VCaP (cell line): ENCODE results near the gene IL3.

Experiments used
- H3K27ac ChIP-seq: fragments of 450-650 bp; 2 replicates; pipeline ENCODE4 v1.5.1; 2017
- CTCF ChIP-seq: fragments of 450-650 bp; conservative IDR thresholded peaks from 2 replicates; pipeline ENCODE4 v1.5.1; 2017; ENCODE audit warnings: mild to moderate bottlenecking, moderate library complexity

Gene IL3

GRCh38 chr5:132074772-132075718 lies 14.6 kb downstream of the IL3 start:
- no peak for TF ChIP-seq CTCF
- H3K27ac ChIP-seq, result no peak overlapping the region

GRCh38 chr5:132075719-132076077 lies 15.2 kb downstream of the IL3 start:
- no peak overlapping the region for H3K27ac ChIP-seq
- no peak for TF ChIP-seq CTCF

GRCh38 chr5:132076202-132076830 lies 15.9 kb downstream of the IL3 start:
- TF ChIP-seq CTCF, result no peak
- no peak overlapping the region for H3K27ac ChIP-seq

GRCh38 chr5:132076983-132077382 lies 16.5 kb downstream of the IL3 start:
- no peak overlapping the region for H3K27ac ChIP-seq
- TF ChIP-seq CTCF, result no peak

- TF ChIP-seq CTCF, result no peak
- H3K27ac ChIP-seq, result no peak overlapping the region
Observed at GRCh38 chr5:132079081-132079480, 18.6 kb downstream of the IL3 start.

GRCh38 chr5:132079619-132080018 lies 19.2 kb downstream of the IL3 start:
- no peak for TF ChIP-seq CTCF
- H3K27ac ChIP-seq, result no peak overlapping the region

- no peak overlapping the region for H3K27ac ChIP-seq
- TF ChIP-seq CTCF, result no peak
Observed at GRCh38 chr5:132080595-132080994, 20.1 kb downstream of the IL3 start.
